AG09319 (cell line): ENCODE data around the gene CEACAM20.
"Not testable (repeated sequence)": the region's sequence is repeated elsewhere in the genome, so short reads cannot be mapped to it uniquely, and the experiment has no call there.

Source experiments
- DNase-seq: peaks from one replicate; pipeline ENCODE4 v3.0.0-alpha.2; 2010; ENCODE audit warnings: low read depth; ENCODE audit errors: extremely low read depth
- CTCF ChIP-seq: IDR thresholded peaks from 2 replicates; pipeline ENCODE4 v1.5.1; 2011; ENCODE audit warnings: low read depth, mild to moderate bottlenecking, inconsistent platforms, low read length, moderate library complexity

Gene CEACAM20

GRCh38 chr19:44572581-44572900 is 43.1 kb upstream of the CEACAM20 start:
- no peak for DNase-seq
- TF ChIP-seq CTCF, result no peak

- TF ChIP-seq CTCF, result no peak
- DNase-seq, result no peak
Observed at GRCh38 chr19:44571830-44572580, 42.5 kb upstream of the CEACAM20 start.

GRCh38 chr19:44570984-44571684 is 41.7 kb upstream of the CEACAM20 start:
- peak; percentile 72 for TF ChIP-seq CTCF
- DNase-seq, result peak; percentile 55

GRCh38 chr19:44570603-44570983 is 41.1 kb upstream of the CEACAM20 start:
- TF ChIP-seq CTCF, result no peak
- DNase-seq, result no peak

GRCh38 chr19:44567745-44568144 is 38.3 kb upstream of the CEACAM20 start:
- DNase-seq, result no peak
- TF ChIP-seq CTCF, result no peak

GRCh38 chr19:44566984-44567383 is 37.5 kb upstream of the CEACAM20 start:
- TF ChIP-seq CTCF, result no peak
- DNase-seq, result no peak

- not testable (repeated sequence) for DNase-seq
Observed at GRCh38 chr19:44563086-44563655, 33.7 kb upstream of the CEACAM20 start.
